LNCAP (cell line): Measurements from ENCODE around the gene PARD3B.

Source experiments
- CTCF ChIP-seq: fragments of 450-650 bp; IDR thresholded peaks from 2 replicates; pipeline ENCODE4 v1.5.1; 2017; ENCODE audit warnings: mild to moderate bottlenecking

PARD3B gene

GRCh38 chr2:204713211-204713610, 167.9 kb downstream of the PARD3B start:
- TF ChIP-seq CTCF, result no peak

- TF ChIP-seq CTCF, result no peak
Observed at GRCh38 chr2:204715361-204715760, 170.1 kb downstream of the PARD3B start.

- TF ChIP-seq CTCF, result no peak
Observed at GRCh38 chr2:204717591-204717990, 172.3 kb downstream of the PARD3B start.

GRCh38 chr2:204718607-204719006, 173.3 kb downstream of the PARD3B start:
- TF ChIP-seq CTCF, result no peak

GRCh38 chr2:204720874-204721273, 175.6 kb downstream of the PARD3B start:
- TF ChIP-seq CTCF, result no peak

GRCh38 chr2:204722207-204722606, 176.9 kb downstream of the PARD3B start:
- no peak for TF ChIP-seq CTCF

GRCh38 chr2:204722691-204723090, 177.4 kb downstream of the PARD3B start:
- no peak for TF ChIP-seq CTCF

GRCh38 chr2:204725693-204726360, 180.6 kb downstream of the PARD3B start:
- TF ChIP-seq CTCF, result no peak
